Erythroblast (primary cell): ENCODE data around the gene GNGT1.
A peak's percentile ranks its signal among the peaks of the same experiment; 100 is the strongest.
"Not testable (repeated sequence)": the region's sequence is repeated elsewhere in the genome, so short reads cannot be mapped to it uniquely, and the experiment has no call there.

Experiments used
- DNase-seq, 2 experiments: peaks; one replicate each; lab custom pipeline; 2025; lab: John Stamatoyannopoulos, UW
- GATA1 ChIP-seq: IDR thresholded peaks from 2 replicates; pipeline ENCODE4 v1.6.1; 2011; ENCODE audit warnings: low read depth, mild to moderate bottlenecking, control low read depth, low read length, moderate library complexity
- POLR2A ChIP-seq: IDR thresholded peaks from 2 replicates; pipeline ENCODE4 v1.6.1; 2011; ENCODE audit warnings: mild to moderate bottlenecking, low read length

Gene GNGT1

DNA sequence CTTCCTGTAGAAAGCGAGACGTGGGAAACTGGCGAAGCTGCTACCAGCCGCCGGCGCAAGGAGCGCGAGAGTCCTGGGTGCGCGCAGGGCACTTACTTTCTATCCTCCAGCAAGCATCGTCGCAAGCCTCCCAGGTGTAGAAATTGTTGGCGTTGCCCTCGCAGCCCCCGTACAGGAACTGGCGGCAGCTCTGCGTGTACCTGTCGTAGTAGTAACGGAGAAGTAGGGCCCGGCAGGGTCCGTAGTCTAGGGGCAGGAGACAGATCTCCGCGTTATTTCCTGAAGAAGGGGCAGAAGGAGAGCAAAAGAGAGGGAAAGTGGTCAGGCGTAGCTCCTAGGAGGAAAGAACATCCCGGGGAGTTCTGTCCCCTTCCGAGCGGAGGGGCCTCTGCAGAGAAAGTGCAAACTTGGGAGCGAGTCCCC is 16.3 kb upstream of the GNGT1 start:
- TF ChIP-seq POLR2A, result no peak
- no peak for TF ChIP-seq GATA1
- DNase-seq, result peak; percentile 2 to 3

DNA sequence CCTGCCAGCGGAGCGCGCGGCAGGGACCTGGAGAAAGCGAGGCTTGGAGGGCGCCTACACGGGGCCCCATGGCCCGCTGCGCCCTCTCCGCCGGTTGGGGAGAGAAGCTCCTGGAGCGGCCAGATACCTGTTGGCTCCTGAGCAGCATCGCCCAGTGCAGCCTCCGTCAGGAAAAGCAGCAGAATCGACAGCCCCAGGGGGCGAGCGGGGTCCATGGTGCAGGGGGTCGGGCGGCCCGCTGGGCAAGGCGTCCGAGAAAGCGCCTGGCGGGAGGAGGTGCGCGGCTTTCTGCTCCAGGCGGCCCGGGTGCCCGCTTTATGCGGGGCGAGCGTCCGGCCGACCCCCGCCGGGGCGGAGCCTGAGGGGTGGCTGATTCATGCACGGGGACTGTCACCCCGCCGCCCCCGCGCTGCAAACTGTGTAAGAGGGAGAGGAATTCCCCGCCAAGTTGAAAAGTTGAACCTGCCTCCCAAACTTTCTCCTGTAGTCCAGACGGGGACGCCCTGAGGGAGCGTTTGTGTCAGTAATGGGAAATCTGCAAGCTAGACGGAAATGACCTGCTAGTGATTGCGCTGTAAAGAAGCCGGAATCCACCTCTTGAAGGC is 15.8 kb upstream of the GNGT1 start, which contains the start of gene TFPI2:
TSS of gene TFPI2 (minus strand) at position 290 of the 605 bp plus-strand sequence. CDS start at position 215, 75 bp downstream.
- peak in 1 of 2 experiments; percentile 2 for DNase-seq

DNA sequence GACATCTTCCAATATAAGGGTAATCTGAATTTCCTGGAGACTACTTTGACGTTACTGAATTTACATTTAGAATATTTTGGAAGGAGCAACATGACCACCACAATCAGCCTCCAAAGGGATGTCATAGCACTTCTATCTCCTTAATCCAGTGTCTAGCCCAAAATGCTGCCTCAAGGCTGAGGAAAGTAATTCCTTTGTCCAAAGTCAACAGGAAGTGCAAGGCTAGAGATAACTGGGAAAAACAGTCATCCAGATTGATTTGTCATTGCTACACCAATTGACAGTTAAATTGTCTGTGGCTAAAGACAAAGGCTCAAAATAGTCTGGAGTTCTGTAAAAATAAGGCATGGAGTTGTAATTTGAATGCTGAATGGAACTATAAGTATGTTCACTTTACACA is 11.9 kb upstream of the GNGT1 start:
- no peak for DNase-seq
- TF ChIP-seq POLR2A, result no peak
- no peak for TF ChIP-seq GATA1

More for the DNA sequence above, 15.8 kb upstream of the GNGT1 start, which contains the start of gene TFPI2:
- no peak for TF ChIP-seq POLR2A
- no peak for TF ChIP-seq GATA1

DNA sequence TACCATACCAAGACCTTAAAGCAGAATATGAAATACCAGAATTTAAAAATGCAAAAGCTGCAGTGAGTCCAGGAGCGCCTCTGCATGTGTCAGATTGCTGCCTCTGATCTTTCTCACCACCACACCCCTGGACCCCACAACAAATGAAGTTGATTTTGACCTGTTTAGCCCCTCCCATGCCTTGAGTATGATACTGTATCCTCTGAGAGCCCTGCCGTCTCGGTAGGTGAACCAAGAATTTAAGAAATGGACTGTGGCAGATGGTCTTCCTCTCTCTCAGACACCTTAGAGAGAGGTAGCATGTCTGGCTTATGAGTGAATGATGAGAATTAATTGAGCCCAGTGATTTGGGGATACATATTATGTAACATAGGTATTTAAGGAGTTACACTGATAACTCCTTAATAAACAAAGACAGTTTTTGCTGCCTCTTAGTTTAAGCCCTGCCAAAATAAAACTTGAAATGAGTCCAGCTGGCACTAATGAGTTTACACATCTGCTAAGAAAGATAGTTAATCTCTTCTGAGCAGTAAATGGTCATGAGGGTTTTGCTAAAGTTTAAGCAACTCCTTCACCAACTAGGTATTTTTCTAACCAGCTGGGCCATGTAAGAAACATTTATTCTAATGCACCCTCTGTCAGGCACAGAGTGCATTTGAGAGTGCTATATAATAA is 11.3 kb upstream of the GNGT1 start:
- TF ChIP-seq GATA1 (no peak), POLR2A (no peak)
- DNase-seq, result peak; percentile 77

DNA sequence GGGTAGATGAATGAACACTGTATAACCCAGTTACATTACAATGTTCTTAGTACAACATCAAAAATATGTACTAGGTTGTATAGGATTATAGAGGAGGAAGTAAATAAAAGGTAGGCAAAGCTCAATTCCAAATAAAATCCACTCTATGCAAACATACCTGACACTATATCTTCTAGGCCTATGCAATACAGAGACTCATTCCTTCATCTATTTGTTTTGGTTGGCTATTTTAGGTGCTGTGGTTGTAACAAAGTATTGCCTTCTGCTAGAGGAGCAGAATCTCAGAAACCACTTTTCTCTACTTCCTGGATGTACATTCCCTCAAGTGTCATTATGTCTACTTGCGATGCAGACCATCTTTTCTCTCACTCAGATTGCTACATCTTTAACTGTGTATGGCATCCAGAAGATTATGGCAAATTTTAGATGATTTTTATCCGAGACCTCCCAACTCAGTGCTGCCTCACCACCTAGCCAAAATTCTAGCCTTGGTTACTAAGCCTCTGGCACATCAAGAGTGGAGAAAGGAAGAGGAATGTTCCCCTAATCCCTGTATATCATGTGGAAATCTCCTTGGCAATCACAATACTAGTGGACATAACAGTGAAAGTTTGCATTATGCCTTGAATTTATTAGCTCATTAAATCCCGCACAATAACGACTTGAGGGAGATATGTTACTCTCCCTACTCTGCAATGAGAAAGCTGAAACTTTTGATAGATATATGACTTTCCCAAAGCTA is 10.3 kb upstream of the GNGT1 start:
- TF ChIP-seq GATA1 (no peak), POLR2A (no peak)
- peak in 1 of 2 experiments; percentile 30 for DNase-seq

DNA sequence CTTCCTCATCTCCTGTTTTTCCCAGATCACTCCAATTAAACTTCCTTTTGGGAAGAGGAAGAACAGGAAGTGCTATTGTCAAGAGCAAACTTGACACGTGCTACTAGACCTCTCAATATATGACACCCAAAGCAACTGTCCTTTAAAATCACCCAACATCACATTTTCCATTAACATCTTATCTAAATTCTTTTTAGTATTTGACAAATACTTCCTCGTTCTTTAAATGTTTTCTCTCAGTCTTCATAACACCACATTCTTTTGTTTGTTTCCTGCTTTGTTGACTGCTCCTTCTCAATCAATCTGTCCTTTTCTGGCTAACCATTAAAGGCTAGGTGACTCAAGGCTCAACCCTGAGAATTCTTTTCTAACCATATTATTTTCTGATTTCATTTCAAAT is 8.7 kb upstream of the GNGT1 start:
- no peak for TF ChIP-seq GATA1
- no peak for TF ChIP-seq POLR2A
- DNase-seq, result no peak

DNA sequence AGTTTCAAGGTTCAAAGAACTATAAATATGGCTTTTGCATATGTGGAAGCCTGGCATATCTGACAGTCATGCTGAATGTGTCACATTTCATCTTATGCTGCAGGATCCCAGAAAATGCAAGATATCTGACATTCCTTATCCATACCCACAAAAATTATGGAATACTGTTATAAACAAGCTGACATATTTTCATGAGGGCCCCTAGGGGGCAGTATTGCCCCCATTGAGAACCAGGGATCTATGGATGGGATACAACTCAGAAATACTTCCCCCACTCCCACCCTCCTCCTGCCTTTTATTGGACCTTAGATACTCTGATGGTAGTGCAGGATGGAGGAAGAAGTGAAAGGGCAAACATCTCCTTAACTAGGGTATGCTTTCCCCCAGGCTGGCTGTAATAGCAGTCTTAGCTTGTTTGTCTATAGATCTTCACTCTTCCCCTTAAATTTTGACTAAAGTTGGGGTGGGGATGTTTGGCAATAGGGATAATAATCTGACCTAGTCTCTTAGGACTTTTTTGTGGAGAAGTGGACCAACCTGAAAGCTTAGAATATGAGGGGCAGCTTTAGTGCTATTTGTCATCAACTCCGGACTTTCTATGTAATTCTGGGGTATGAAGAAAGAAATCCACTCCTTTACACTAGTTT is 3.5 kb upstream of the GNGT1 start:
- peak; percentile 40 to 61 for DNase-seq
- TF ChIP-seq POLR2A (no peak), GATA1 (no peak)

DNA sequence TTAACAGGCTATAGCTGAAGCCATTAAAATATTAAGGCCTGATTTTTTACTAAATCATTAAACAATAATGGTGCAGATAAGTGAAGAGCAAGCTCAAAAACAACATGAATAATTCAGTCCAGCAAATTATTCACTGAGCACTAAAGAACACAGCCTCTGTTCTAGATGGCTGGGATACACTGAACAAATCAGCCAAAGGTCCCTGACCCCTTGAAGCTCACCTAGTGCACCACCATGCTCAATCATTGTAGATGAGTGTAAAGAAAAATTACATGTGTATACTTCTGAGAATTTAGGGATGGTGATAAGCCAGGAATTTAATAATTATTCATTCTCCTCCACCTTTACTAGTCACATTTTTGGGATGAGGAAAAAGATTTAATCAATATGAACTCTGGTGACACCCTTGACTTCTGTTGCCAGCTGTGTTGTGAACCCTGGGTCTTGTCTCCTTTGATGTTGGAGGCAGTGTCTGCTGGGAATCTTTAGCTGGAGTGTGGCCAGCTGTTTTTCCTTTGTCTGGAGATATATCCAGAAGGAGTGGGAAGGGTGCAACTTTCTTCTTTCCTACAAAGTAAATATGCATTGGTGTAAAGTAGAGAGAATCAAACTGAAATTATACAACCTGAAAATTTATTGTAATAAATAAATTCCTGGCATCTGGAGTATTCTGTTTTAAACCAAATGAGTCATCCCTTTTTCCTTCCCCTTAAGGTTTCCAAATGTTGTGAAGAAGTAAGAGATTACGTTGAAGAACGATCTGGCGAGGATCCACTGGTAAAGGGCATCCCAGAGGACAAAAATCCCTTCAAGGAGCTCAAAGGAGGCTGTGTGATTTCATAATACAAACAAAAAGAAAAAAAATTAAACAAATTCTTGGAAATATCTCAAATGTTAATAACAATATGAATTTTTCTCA is 4.0 kb downstream of the GNGT1 start:
- DNase-seq, result no peak

DNA sequence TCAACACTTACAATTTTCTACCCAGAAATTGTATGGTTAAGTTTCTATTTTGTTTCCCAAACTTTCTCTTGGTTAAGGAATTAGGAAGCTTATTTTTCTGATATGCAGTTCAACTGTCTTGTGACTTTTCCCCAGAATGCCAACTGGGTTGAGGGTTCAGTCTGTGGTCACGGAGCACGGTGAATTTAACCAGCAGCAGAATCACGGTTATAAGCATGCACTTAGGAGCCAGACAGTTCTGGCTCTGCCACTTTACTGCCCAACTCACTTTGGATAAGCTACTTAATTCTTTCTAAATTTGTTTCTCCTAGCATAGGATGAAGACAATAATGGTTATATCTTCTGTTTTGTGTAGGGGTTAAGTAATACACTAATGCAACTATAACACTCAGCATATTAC is 4.9 kb downstream of the GNGT1 start:
- not testable (repeated sequence) for DNase-seq

More for the DNA sequence above, 4.0 kb downstream of the GNGT1 start:
- TF ChIP-seq POLR2A (no peak), GATA1 (no peak)

DNA sequence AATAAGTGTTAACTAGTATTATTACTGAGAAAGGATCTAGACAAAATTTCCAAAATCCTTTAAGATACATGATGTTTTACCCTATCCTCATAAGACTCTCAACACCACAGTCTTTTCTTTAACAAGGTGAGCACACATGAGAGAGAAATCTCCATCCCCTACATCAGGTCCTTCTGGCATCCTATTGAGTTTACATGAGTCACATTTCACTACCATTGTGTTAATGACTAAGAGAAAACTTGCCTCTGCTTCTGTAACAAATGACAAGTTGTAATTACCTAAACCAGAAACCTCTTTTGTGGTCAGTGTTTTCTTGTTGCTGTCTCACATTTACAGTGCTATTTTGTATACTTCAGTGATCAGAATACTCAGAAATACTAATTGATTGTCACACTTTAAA is 5.3 kb downstream of the GNGT1 start:
- DNase-seq, result not testable (repeated sequence)

DNA sequence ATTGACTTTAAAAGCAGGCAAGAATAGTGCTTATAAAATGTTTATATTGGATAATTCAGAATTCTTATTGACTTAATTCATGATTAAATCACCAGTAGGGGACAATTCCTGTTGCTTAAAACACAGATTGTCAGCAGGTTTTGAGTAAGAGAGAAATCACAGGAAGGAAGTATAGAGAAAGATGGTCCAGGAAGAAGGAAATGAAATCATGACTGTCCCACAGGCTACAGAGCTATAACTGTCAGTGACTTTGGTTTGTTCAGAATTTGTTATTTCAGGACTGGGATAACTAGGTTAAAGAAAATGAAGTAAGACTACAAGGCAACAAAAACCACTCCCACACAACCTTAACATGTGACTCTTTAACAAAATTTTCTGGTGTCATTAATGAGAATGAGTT is 6.8 kb downstream of the GNGT1 start:
- TF ChIP-seq GATA1, result no peak
- no peak for TF ChIP-seq POLR2A

DNA sequence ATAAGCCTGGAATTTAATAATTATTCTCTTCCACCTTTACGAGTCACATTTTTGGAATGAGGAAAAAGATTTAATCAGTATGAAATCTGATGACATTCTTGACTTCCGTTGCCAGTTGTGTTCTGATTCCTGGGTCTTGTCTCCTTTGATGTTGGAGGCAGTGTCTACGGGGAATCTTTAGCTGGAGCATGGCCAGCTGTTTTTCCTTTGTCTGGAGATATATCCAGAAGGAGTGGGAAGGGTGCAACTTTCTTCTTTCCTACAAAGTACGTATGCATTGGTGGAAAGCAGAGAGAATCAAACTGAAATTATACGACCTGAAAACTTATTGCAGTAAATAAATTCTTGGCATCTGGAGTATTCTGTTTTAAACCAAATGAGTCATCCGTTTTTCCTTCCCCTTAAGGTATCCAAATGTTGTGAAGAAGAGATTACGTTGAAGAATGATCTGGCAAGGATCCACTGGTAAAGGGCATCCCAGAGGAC is 8.3 kb downstream of the GNGT1 start:
- no peak for DNase-seq
- TF ChIP-seq GATA1 (no peak), POLR2A (no peak)

More for the DNA sequence above, 6.8 kb downstream of the GNGT1 start:
- DNase-seq, result no peak

DNA sequence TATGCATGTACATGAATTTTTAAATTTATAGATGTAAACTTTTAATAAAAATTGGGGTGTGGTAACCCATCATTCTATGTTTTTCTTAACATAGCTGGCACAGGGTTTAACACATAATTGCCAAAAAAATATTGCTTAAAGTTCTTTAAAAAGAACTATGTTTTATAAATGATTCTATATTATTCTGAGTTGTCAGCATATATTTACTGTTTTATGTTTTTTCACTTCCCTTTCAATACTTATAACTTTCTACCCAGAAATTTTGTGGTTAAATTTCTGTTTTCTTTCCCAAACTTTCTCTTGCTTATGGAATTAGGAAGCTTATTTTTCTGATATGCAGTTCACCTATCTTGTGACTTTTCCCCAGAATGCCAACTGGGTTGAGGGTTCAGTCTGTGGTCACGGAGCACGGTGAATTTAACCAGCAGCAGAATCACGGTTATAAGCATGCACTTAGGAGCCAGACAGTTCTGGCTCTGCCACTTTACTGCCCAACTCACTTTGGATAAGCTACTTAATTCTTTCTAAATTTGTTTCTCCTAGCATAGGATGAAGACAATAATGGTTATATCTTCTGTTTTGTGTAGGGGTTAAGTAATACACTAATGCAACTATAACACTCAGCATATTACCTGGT is 9.0 kb downstream of the GNGT1 start:
- not testable (repeated sequence) for DNase-seq

DNA sequence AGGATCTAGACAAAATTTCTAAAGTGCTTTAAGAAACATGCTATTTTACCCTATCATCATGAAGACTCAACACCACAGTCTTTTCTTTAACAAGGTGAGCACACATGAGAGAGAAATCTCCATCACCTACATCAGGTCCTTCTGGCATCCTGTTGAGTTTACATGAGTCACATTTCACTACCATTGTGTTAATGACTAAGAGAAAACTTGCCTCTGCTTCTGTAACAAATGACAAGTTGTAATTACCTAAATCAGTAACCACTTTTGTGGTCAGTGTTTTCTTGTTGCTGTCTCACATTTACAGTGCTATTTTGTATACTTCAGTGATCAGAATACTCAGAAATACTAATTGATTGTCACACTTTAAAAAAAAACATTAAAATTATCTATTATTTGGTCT is 9.5 kb downstream of the GNGT1 start:
- DNase-seq, result not testable (repeated sequence)

DNA sequence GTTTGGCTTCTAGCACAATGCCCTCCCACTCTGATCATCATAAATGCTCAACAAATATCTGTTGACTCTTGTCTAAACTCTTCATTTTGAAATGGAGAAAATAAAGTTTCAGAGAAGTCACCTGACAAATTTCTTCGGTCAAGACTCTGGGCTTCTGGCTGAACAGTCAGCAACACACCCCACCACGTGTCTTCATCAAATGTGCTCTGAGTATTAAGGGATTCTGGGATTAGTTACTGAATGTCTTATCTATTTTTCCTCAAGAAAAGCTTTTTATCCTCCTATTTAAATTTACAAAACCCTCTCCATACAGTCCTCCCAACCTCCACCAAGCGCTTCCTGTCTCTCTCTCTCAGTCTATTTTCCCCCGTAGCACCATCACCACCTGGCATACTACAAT is 9.9 kb downstream of the GNGT1 start:
- DNase-seq, result not testable (repeated sequence)
